Endometrial microvascular endothelial cells (primary cell): Measurements from ENCODE around the gene VPS9D1. TPM values are rescaled to one million over a fixed set of nuclear protein-coding genes. Genes with fewer than 3 reads are reported as not detected.

Experiments
- in situ Hi-C: cut with HindIII; loops from 2 replicates; pipeline ENCODE4 v1.10.0; 2017; ENCODE audit warnings: low sequenced_read_pairs, low pct_unique_long_range_greater_than_20kb; ENCODE audit errors: inconsistent ontology term
- total RNA-seq: library from RNA; depleted of rRNA; stranded (reverse); fragments of >200 nt; gene quantifications from one replicate; pipeline ENCODE4 v1.2.3, GENCODE V29; 2015; ENCODE audit errors: inconsistent ontology term

The VPS9D1 gene
- total RNA-seq, 1 donor from 2014 or later = 3.4 TPM

DNA sequence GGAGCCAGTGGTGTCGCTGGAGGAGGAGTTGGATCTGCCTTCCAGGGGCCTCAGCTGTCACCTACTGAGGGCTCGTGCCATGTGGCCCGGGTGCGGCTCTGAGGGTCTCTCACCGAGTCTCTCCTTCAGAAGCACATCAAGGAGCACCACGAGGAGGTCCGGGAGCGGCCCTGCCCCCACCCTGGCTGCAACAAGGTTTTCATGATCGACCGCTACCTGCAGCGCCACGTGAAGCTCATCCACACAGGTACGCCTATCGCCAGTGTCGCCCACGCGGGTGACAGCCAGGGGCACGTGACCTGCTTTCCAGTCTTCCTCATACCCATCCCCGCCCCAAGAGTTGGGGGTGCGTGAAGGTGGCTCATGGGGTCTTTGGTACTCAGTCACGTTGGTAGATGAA is 13.1 kb upstream of the VPS9D1 start:
- in situ Hi-C loops = no loop called here

DNA sequence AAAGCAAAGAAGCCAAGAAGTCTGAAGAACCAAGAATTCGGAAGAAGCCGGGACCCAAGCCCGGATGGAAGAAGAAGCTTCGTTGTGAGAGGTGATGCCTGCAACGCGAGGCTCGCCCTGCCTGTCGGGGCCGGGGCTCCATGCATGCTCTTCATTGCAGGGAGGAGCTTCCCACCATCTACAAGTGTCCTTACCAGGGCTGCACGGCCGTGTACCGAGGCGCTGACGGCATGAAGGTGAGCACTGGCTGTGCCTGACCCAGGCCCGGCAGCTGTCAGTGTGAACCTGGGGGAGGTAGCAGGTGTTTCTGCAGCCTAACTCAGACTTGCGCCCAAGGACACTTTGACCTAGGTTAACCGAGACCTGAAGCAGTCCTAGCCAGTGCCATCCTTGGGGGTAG is 12.6 kb upstream of the VPS9D1 start:
- in situ Hi-C loops = no loop called here

DNA sequence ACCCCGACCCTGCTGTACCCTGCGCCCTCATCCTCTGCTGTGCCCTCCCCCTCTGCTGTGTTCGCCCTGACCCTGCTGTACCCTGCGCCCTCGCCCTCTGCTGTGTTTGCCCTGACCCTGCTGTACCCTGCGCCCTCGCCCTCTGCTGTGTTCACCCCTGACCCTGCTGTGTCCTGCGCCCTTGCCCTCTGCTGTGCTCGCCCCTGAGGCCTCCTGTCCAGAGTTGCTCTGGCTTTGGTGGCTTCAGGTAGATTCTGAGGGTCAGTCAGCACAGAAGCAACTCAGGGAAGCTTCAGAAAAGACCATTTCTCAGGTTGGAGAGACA is 12.2 kb upstream of the VPS9D1 start:
- in situ Hi-C loops = no loop called here

DNA sequence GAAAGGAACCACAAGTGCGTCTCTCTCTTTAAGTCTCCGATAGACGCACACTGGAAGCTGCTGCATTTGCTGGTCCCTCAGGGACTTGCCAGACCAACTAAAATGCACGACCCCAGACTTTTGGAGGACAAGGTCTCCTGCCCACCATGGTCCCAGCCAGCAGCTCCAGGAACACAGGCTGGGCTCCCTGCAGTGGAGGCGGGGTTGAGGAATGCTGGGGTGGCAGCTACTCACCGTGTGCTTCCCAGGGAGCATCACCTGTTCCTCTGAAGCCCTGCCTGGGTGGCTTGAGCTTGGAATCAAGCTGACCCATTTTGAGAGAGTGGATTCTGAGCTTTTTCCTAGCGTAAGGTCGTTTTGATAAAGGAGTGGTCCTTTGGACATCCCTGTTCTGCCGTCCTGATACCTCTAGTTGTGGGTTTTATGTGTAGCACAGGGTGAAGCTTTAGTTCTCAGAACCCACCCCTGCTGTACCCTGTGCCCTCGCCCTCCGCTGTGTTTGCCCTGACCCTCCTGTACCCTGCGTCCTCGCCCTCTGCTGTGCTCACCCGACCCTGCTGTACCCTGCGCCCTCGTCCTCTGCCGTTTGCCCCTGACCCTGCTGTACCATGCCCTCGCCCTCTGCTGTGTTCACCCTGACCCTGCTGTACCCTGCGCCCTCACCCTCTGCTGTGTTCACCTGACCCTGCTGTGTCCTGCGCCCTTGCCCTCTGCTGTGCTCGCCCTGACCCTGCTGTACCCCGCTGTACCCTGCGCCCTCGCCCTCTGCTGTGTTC is 11.6 kb upstream of the VPS9D1 start:
- in situ Hi-C loops = no loop called here

DNA sequence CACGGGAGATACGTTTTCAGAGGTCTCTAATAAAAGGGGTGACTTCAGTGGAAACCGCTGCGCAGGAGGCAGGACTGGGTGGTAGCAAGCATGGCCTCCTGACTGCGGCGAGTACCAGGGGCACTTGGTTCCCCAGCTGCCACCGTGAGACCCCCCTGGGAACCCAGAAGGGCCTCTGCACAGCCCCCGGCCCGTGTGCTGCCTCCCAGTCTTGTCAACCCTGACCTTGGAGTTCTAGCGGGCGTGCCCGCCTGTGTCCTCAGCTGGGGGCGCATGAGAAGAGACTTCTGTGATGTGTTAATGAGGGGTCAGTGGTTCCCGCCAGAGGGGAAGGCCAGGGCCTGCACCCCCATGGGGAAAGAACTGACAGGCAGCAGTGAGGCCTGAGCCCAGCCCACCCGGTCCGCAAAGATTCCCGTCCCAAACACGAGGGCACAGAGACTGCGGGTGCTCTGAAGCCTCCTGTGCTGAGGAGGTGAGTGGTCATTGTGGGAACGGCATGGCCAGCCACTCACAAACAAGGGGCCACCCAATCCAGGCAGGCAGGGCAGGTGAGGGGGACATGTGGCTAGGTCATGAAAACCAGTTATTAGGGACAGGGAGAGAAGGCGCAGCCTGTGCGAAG is 10.0 kb upstream of the VPS9D1 start:
- in situ Hi-C loops = no loop called here

DNA sequence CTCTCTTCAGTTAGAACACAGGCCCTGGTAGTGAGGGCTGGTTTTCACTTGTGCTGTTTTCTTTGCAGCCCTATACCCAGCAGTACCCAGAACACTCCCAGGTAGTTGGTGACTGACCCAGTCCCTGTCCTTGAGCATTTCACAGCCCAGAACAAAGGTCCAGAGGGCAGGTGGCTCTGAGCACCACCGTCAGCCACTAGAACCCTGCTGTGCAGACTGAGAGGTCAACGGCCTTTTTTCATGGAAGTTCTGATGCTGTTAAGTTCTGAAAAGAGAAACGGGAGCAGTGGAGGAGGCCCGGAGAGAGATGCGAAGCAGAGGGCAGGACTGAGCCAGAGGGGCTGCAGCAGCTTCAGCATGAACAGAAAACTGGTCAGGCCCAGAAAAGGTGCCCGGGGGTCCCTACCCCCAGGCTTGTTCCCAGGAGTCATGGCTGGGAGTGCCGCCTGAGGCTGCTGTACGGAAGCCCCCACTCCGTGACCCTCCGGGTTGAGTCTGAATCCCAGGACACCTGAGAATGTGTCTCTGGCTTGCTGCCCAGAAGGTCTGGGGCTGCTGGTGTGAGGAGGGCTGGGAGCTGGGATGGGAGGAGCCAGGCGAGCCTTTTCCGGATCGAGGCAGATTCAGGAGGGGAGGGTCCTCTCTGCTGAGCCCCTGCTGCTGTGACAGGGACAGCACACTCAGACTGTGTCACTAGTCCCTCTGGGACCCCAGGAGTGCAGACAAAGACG is 9.3 kb upstream of the VPS9D1 start:
- in situ Hi-C loops = no loop called here

DNA sequence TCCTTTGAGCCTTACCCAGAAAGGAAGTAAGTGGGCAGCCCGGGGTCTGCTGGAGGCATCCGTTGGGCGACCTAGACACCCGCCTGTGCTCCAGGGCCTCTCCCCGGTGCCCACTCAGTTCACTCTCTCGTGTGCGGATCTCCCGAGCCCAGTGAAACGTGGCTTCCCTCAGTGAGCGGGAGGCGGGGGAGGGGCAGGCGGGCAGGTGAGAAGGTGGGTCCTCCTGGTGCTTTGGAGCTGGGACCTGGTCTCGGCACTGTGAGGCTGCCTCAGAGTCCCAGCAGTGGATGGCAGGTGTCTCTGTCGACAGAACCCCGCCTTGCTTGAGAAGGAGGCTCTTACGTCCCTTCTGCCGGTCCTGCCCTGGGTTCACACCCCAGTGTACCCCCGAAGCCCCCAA is 8.6 kb upstream of the VPS9D1 start:
- in situ Hi-C loops = no loop called here

DNA sequence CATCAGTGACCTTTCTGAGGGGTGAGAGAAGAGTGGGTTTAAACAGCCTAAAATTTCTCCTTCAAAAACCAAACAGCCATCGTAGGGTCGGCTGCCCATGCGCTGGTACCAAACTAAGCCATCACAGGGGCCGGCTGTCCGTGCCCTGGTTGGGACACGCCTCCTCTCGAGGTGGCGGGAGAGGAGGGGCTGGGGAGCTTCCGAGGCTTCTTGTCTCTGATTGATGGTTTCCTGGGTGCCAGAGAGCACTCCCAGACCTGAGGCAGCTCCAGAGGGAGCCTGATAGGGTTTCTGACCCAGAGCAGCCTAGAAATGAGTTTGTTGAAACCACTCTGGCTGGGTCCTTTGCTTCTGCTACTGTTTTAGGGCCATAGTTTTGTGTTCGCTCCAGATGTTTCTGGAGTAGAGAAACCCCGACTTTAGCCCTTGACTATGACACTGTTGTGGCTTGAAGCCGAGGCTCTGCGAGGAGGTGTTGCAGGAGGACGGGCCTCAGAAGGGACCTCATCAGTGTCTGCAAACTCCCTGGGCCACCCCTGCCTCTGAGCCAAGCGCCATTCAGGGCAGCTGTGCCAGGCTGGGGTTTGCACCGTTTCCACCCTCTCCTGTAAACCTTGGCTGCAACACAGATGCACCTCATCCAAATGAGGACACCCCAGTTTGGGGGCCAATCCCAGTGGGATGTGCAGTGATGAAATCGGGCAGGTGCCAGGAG is 6.9 kb upstream of the VPS9D1 start:
- in situ Hi-C loops = no loop called here

DNA sequence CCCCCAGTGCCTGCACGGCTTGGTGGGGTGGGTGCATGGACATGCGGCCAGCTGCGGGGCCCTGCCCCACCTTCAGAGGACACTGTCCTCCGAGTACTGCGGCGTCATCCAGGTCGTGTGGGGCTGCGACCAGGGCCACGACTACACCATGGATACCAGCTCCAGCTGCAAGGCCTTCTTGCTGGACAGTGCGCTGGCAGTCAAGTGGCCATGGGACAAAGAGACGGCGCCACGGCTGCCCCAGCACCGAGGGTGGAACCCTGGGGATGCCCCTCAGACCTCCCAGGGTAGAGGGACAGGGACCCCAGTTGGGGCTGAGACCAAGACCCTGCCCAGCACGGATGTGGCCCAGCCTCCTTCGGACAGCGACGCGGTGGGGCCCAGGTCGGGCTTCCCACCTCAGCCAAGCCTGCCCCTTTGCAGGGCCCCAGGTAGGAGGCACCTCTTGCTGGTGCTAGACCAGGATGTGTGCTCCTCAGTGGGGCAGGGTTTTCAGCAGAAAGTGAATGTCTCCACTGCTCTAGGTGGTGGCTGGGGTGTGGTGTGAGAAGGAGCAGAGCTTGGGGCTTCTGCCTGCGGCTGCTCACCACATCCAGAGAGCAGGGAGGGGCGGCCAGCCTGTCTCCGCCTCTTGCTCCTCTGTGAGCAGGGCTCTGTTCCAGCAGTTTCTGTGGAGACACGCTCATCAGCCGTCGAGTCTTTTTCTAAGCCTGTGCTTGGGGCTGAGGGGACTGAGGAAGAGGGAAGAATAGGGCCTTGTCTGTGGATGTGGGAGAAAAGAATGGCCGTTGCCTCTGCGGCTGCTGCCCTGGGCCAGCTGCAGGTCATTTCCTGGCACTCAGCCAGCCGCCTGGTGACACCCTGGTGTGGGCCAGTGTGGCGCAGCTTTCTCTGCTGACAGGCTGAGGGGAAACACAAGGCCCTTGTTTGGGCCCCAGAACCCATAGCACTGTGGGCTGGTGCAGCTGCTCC is 2.9 kb upstream of the VPS9D1 start:
- in situ Hi-C loops = no loop called here

DNA sequence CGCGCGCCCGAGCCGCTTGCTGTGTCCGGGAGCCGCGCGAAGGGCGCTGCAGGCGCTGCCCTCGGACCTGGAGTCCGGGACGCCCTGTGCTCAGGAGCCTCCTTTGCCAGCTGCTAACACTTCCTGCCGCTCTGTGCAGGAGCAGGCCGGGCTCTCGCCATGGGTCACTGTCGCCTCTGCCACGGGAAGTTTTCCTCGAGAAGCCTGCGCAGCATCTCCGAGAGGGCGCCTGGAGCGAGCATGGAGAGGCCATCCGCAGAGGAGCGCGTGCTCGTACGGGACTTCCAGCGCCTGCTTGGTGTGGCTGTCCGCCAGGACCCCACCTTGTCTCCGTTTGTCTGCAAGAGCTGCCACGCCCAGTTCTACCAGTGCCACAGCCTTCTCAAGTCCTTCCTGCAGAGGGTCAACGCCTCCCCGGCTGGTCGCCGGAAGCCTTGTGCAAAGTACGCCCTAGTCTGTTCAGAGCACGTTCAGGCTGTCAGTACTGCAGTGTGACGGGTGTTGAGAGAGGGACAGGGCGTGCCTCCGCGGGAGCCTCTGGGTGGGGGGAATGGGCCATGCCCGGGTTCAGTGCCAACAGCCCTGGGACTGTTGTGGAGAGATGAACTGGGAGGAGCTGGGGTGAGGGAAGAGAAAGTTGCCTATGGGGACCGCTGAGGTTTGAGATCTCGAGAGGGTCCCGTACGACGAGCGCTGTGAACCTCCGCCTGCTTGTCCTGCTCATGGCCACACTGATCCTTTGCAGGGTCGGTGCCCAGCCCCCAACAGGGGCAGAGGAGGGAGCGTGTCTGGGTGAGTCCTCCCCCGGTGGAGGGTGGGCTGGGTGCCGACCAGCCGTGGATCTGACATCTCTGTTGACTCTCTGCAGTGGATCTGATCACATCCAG is 1.9 kb upstream of the VPS9D1 start:
- in situ Hi-C loops = no loop called here

DNA sequence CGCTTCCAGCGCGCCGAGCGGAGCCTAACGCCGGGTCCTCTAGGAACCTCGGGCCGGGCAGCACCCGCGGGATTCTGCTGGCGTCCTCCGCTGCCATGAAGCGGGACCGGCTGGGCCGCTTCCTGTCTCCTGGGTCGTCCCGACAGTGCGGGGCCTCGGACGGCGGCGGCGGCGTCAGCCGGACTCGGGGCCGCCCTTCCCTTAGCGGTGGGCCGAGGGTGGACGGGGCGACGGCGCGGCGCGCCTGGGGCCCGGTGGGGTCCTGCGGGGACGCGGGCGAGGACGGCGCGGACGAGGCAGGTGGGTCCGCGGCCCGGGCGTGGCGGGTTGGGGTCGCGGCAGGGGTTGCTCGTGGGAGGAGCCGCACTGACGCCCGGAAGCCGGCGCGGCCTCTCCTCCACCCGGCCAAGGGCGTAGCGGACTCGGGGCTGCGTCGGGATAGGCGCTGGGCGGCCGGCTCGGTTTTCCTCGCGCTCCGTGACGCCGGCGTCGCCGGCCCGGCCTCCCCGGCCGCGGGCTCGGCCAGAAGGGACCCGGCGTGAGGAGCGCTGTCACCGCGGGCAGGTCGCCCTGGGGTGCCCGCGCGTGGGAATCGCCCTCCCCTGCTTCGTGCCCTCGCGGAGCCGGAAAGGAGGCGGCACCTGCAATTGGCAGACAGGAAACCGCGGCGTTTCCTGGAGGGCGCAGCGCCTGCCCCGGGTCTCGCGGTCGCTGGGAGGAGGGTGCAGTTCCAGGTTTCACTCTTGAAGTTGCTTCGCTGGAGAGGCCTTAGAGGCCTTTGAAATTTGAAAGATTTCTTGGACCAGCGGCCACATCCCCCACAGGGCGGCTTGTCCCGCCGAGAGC is 1.1 kb upstream of the VPS9D1 start:
- in situ Hi-C loops = no loop called here

DNA sequence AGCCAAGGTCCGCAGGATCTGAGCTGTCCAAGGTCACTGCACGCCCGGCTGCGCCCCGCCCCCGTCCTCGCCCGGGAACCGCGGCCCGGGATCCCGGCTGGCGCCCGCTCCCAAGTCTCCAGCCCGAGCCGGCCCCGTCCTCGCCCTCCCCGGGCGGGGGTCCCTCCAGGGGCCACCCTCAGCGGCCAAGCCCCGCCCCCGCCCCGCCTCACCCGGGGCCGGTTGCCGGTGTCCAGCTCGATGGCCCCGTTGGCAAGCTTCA is 216 bp downstream of the VPS9D1 start:
- in situ Hi-C loops = no loop called here

DNA sequence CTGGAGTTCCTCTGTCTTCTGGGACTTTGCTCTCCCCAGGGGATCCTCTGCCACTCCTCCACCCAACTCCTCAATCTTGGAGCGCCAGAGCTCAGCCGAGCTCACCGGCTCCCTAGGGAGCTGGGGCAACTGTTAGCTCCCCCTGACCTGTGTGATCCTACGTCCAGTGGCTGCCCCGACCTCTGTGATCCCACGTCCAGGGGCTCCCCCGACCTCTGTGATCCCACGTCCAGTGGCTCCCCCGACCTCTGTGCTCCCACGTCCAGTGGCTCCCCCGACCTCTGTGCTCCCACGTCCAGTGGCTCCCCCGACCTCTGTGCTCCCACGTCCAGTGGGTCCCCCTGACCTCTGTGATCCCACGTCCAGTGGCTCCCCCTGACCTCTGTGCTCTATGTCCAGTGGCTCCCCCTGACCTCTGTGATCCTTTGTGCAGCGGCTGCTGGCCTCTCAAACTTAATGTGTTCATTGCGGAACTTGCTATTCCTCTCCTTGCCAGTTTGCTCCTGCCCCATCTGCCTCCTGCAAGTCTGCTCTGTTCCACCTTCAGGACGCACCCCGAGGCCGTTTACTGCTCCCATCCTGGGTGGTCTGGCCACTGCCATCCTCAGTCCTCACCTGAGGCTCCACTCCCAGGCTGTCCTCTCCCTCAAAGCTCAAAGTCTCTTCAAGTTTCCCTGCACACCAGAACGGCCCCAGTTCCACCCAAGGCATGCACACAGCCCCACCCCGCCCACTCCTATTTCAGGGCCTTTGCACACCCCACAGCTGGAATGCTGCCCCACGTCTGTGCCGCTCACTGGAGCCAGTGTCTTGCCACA is 2.8 kb downstream of the VPS9D1 start:
- in situ Hi-C loops = no loop called here

DNA sequence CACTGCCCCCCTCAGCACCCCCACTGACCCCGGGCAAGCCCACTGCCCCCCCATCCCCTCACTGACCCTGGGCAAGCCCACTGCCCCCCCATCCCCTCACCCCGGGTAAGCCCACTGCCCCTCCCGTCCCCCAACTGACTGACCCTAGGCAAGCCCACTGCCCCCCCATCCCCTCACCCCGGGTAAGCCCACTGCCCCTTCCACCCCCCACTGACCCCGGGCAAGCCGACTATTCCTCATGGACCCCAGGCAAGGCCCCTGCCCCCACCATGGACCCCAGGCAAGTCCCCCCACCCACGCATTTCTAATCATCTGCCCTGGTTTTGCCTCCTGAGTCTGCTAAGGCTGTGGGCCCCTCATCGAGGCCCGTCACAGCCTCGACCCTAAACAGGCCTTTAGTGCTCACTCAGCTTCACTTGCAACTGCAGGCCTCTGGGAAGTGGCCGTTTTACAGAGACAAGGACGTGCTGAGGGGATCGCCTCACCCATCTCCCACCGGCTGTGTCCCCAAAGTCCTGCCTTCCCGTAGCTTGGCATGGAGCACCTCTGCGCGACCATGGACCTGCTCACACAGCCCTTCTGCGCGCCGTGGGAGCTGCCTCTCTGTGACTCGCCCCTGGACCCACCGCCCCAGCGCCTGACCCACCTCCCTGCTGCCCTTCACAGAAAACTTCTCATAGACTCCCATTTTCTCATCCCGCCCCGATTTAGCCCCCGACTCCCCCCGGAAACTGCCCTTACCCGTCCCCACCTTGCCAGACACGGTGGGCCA is 3.6 kb downstream of the VPS9D1 start:
- in situ Hi-C loops = no loop called here

DNA sequence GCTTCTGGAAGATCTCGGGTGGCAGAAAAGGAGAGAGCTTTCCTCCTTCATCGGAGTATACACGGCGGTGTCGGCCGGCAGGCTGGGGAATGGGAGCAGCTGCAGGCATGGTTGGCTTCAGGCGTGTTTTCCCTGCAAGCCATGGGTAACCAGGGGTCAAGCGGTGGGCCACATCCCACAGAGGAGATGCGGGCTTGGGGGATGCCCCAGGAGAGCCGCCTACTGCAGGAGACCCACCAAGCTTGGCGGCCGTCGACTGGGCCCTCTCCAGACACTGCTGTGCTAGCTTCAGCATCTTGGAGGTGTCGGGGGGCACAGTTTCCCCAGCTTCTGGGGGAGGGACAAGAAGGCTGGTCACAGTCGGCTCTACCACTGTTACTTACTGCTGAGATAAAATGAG is 4.2 kb downstream of the VPS9D1 start:
- in situ Hi-C loops = no loop called here
